HFF-Myc (cell line): Measurements from ENCODE around the gene EIF3J.
A peak's percentile ranks its signal among the peaks of the same experiment; 100 is the strongest.

Experiments used
- DNase-seq: peaks from one replicate; pipeline ENCODE4 v3.0.0-alpha.2; 2011; ENCODE audit warnings: low read depth; ENCODE audit errors: extremely low read depth
- H3K4me3 ChIP-seq: replicated peaks from 2 replicates; pipeline ENCODE4 v1.5.1; 2011; ENCODE audit warnings: low read depth, mild to moderate bottlenecking, control low read depth, low read length
- CTCF ChIP-seq: IDR thresholded peaks from 2 replicates; pipeline ENCODE4 v1.5.1; 2012; ENCODE audit warnings: mild to moderate bottlenecking, low read depth, low read length, control low read depth; ENCODE audit errors: missing control alignments

Gene EIF3J

DNA sequence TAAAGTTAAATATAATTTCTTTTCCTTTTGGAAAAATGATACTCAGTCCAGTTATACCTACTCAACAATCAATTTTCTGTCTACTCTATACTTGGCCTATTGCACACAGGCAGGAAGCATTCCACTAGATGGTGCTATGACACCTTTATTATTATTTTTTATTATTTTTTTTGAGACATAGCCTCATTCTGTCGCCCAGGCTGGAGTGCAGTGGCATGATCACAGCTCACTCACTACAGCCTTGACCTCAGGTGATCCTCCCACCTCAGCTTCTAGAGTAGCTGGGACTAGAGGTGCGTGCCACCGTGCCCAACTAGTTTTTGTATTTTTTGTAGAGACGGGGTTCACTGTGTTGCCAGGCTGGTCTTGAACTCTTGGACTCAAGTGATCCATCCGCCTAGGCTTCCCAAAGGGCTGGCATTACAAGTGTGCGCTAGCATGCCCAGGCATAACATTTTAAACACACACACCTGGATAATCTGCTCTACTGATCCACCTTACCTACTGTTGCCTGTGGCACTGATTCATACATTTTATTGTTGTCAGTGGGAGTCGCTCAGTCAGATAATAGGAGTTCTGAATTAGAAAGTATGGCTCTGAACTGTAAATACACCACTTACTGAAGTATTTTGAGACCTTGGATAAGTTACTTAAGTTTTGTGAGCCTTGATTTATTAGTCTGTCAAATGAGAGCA, 56.2 kb downstream of the EIF3J start:
- TF ChIP-seq CTCF = peak; percentile 47
- DNase-seq = no peak
- no peak overlapping the region for H3K4me3 ChIP-seq

- DNase-seq = no peak
- no peak for TF ChIP-seq CTCF
- no peak overlapping the region for H3K4me3 ChIP-seq
These were observed 58.3 kb downstream of the EIF3J start for GRCh38 chr15:44595246-44595645.

DNA sequence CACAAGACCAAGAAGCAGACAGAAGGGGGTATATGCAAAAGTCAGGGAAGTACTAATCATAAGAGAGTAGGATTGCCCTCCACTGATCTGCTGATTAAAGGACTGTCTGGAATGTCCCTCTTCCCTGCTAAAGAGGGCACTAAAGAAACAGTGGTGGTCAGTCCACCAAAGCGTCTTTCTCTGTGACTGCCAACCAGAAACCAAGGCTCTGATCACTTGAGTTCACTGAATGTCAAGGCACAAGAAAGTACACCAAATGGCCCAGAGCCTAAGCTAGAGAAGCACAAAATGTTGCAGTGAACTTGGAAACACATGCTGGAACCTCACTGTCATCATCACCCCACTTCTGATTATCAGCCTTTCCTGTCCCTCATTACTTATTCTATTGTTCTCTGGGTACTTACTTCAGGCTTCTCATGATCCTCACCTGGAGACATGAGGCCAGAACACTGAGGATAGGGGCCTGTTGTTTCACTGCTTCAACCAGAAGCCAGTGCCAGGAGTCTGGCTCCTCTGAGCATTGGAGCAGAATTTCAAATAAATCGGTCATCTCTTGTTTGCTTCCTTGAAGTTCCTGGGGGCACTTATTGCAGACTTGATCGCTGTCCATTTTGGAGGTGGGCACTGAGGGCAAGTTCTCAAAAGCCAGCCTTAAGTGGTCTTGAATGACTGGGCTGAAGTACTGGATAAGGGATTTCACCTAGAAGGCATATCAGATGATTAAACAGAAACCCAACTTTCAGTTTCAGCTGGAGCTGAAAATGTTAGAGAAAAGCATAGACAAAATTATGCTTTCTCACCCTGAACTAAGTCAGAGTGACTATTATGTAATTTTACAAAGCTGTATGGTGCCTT, 58.9 kb downstream of the EIF3J start:
- no peak for TF ChIP-seq CTCF
- DNase-seq = no peak
- H3K4me3 ChIP-seq = no peak overlapping the region

DNA sequence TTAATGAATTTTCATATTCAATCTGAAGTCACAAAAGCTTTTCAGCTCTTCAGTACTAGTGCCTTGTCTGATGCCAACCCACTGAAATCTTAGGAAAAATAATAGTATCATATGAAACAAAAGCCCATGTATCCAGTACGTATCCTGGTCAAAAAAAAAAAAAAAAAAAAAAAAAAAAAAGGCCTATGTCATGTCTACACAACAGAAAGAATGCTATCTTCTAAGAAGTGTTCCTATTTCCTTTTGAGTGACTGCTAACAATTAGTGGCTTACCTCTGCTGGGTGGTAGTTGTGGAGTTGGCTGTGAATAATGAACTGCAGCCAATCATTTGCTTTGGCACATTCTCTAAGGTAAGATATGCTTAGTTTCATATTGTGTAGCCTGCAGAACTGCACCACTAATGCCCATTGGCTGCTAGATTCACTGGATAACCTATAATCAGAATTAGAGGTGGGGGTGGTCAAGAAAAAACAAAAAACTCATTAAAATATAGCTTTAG, 59.6 kb downstream of the EIF3J start:
- DNase-seq = no peak
- TF ChIP-seq CTCF = no peak
- H3K4me3 ChIP-seq = no peak overlapping the region

DNA sequence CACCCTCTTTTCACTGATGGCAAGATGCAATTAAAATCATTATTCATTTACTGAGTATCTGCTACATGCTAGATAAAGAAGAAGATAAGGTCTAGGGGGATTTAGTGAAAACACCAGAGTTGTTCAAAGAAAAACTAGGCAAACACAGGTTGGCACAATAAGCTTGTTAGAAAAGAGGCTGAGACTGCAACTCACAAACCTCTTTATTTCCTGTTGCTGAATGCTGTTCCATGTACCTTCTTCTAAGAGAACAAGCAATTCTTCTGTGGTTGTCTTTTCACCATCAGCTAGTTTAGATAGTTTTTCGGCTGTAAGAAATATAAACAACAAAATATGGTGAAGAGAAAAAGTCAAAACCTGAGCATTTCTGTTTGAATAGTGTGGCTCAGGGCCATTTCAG, 61.1 kb downstream of the EIF3J start:
- no peak for DNase-seq
- no peak overlapping the region for H3K4me3 ChIP-seq
- no peak for TF ChIP-seq CTCF

DNA sequence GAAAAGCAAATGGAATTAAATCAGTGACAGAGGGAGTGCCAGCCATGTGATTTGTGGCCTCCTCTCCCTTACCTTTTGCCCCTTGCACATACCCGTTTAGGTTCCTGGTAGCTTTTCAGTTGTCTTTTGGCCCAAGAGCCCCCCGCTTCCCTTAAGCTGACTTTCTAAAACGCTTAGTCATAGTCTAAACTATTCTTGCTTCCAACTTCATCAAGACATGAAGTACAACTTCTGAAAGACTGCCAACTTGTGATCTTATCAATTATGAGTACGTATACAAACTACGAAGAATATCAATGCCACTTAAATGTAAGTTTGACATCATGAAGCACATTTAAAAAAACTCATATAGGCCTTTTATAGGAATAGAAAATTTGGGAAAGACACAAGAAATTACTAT, 61.9 kb downstream of the EIF3J start:
- TF ChIP-seq CTCF = no peak
- no peak overlapping the region for H3K4me3 ChIP-seq
- no peak for DNase-seq
